Esophagus muscularis mucosa (tissue), 3 donors: ENCODE measurements around the gene ZFPM1.

Experiments
- CTCF ChIP-seq, 3 experiments: fragments of 200-600 bp in 2 of 3; fragments of 450-650 bp in 1 of 3; sonication (generic) in 2 of 3; IDR thresholded peaks; one replicate each; pipeline ENCODE4 v1.5.1; 2017 to 2019; ENCODE audit warnings: antibody characterized with exemption in 3 of 3, mild to moderate bottlenecking in 2 of 3, moderate library complexity in 1 of 3
- POLR2A ChIP-seq: fragments of 450-650 bp; IDR thresholded peaks from one replicate; pipeline ENCODE4 v1.6.1; 2017; ENCODE audit warnings: antibody characterized with exemption, moderate library complexity, mild to moderate bottlenecking, low read depth

- TF ChIP-seq CTCF (IDR thresholded peaks at IDR 0.05), result no peak
- no peak for TF ChIP-seq POLR2A
These were observed 8.5 kb downstream of the ZFPM1 start for GRCh38 chr16:88461331-88462269.
